ENCODE measurements around the gene CCDC85B. TPM values are rescaled to one million over a fixed set of nuclear protein-coding genes. Genes with fewer than 3 reads are reported as not detected.

Gene CCDC85B
- polyA plus RNA-seq, 1 donor from 2014 or later, result 28.5 TPM

- Histone ChIP-seq H3K9me2 (ENCODE audit: insufficient read depth, low read length) (no peaks in the 10 kb centered on the region), H3K36me3 (ENCODE audit: insufficient read depth, low read length) (no peaks in the 10 kb centered on the region), H3K4me2 (ENCODE audit: low read length) (peak within 1 kb of the TSS; percentile 92), H3K27ac (ENCODE audit: low read length) (peak within 1 kb of the TSS; percentile 74), H3K4me3 (ENCODE audit: low read length) (peak within 1 kb of the TSS; percentile 97), H3K79me2 (replicated peaks; ENCODE audit: insufficient read depth, low read length) (peaks cover 20% of the 10 kb centered on the region), H3F3A (ENCODE audit: insufficient read depth, low read length, poor library complexity, severe bottlenecking) (no peaks in the 10 kb centered on the region), H3K9me3 (ENCODE audit: low read length) (no peaks in the 10 kb centered on the region), H2AFZ (ENCODE audit: low read depth, low read length) (peak within 1 kb of the TSS; percentile 65), H3K9ac (ENCODE audit: low read length) (peak within 1 kb of the TSS; percentile 92), H3K27me3 (ENCODE audit: insufficient read depth, low read depth, low read length) (no peaks in the 10 kb centered on the region), H4K20me1 (ENCODE audit: insufficient read depth) (no peaks in the 10 kb centered on the region)
- TF ChIP-seq SMC3 (conservative IDR thresholded peaks at IDR 0.05; ENCODE audit: poor library complexity) (peak; percentile 17), RAD21 (conservative IDR thresholded peaks at IDR 0.05) (no peak), REST (IDR thresholded peaks at IDR 0.05; ENCODE audit: borderline replicate concordance) (no peak), POLR2AphosphoS5 (IDR thresholded peaks at IDR 0.05) (peak; percentile 69), EP300 (conservative IDR thresholded peaks at IDR 0.05; ENCODE audit: poor library complexity, severe bottlenecking) (peak; percentile 46), CTCF (IDR thresholded peaks at IDR 0.05; ENCODE audit: poor library complexity, severe bottlenecking) (peak; percentile 16), EZH2 (IDR thresholded peaks at IDR 0.05; ENCODE audit: borderline replicate concordance, insufficient read depth, low read length, poor library complexity, severe bottlenecking) (no peak), TAF1 (IDR thresholded peaks at IDR 0.05; ENCODE audit: low read depth) (no peak), MXI1 (conservative IDR thresholded peaks at IDR 0.05; ENCODE audit: poor library complexity, severe bottlenecking) (peak; percentile 81)
Measured at GRCh38 chr11:65919141-65919572, 28.7 kb downstream of the CCDC85B start, which contains the start of gene DRAP1. Gene DRAP1, plus strand, starts transcription at chr11:65919426. Its CDS starts 76 bp downstream, at chr11:65919502.

GRCh38 chr11:65919573-65920371 is 29.3 kb downstream of the CCDC85B start:
- H3K4me3 ChIP-seq (ENCODE audit: low read length), result peak overlapping the region; percentile 96
- TF ChIP-seq EZH2 (IDR thresholded peaks at IDR 0.05; ENCODE audit: borderline replicate concordance, insufficient read depth, low read length, poor library complexity, severe bottlenecking), result no peak
- no peak for TF ChIP-seq MXI1 (conservative IDR thresholded peaks at IDR 0.05; ENCODE audit: poor library complexity, severe bottlenecking)
- no peak for TF ChIP-seq TAF1 (IDR thresholded peaks at IDR 0.05; ENCODE audit: low read depth)
- TF ChIP-seq POLR2AphosphoS5 (IDR thresholded peaks at IDR 0.05), result no peak
- no peak for TF ChIP-seq SMC3 (conservative IDR thresholded peaks at IDR 0.05; ENCODE audit: poor library complexity)
- TF ChIP-seq RAD21 (conservative IDR thresholded peaks at IDR 0.05), result no peak
- no peak for TF ChIP-seq EP300 (conservative IDR thresholded peaks at IDR 0.05; ENCODE audit: poor library complexity, severe bottlenecking)
- TF ChIP-seq REST (IDR thresholded peaks at IDR 0.05; ENCODE audit: borderline replicate concordance), result no peak
- TF ChIP-seq CTCF (IDR thresholded peaks at IDR 0.05; ENCODE audit: poor library complexity, severe bottlenecking), result no peak
- no peaks in the 10 kb centered on the region for H3K36me3 ChIP-seq (ENCODE audit: insufficient read depth, low read length)
- no peaks in the 10 kb centered on the region for H4K20me1 ChIP-seq (ENCODE audit: insufficient read depth)
- H3K27me3 ChIP-seq (ENCODE audit: insufficient read depth, low read depth, low read length), result no peaks in the 10 kb centered on the region
- peak overlapping the region; percentile 71 for H3K27ac ChIP-seq (ENCODE audit: low read length)
- H3K4me2 ChIP-seq (ENCODE audit: low read length), result peak overlapping the region; percentile 92
- H2AFZ ChIP-seq (ENCODE audit: low read depth, low read length), result peak overlapping the region; percentile 56
- H3K79me2 ChIP-seq (replicated peaks; ENCODE audit: insufficient read depth, low read length), result peaks cover 20% of the 10 kb centered on the region
- no peaks in the 10 kb centered on the region for H3K9me3 ChIP-seq (ENCODE audit: low read length)
- no peaks in the 10 kb centered on the region for H3K9me2 ChIP-seq (ENCODE audit: insufficient read depth, low read length)
- H3F3A ChIP-seq (ENCODE audit: insufficient read depth, low read length, poor library complexity, severe bottlenecking), result no peaks in the 10 kb centered on the region
- H3K9ac ChIP-seq (ENCODE audit: low read length), result peak overlapping the region; percentile 86

Data from neural cell (in vitro differentiated cells).